GM19463 (cell line): ENCODE data around the gene R3HDM2.
"Not testable (repeated sequence)": the region's sequence is repeated elsewhere in the genome, so short reads cannot be mapped to it uniquely, and the experiment has no call there.

Experiments
- ATAC-seq: cut with Tn5 transposase; IDR thresholded peaks from one replicate; pipeline ENCODE4 v1.9.1; 2021; ENCODE audit warnings: mild to moderate bottlenecking, moderate library complexity; ENCODE audit not compliant: unreplicated experiment

Gene R3HDM2

DNA sequence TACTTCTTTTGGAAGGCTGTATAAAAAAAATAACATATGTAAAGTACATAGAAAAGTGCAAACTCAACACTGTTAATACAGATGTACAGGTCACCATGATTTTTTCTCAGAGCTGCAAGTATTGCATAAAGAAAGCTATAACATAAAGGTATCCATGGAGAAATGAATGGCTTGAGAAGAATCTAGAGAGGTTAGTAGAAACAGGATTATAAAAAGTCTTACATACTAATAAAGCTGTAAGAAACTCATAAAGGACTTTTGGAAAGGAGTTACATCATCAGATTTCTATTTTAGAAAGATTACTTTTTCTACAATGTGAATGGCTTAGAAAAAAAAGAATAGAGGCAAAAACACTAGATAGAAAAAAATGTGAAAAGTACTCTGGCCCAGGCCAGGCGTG lies 46.4 kb downstream of the R3HDM2 start:
- ATAC-seq = no peak

GRCh38 chr12:57381693-57382220 lies 49.1 kb downstream of the R3HDM2 start:
- ATAC-seq = no peak

DNA sequence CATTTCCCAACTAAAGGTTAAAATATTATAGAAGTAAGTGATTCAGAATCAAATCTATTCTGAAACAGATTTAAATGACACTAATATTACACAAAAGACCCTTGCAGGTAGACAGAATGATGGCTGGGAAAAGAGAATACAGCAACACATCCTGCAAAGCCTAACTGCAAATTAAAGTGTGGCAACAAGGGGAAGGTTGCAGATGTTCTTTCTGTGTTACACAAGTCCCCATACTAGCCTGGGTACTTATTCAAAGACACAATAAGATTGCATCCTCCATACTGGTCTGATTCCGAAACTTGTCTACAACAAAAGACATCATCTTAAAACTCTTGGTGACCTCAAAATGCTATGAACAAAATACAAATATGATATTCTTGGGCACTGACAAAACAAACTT lies 50.5 kb downstream of the R3HDM2 start:
- ATAC-seq = no peak

- no peak for ATAC-seq
Observed at GRCh38 chr12:57377103-57377840, 53.6 kb downstream of the R3HDM2 start.

DNA sequence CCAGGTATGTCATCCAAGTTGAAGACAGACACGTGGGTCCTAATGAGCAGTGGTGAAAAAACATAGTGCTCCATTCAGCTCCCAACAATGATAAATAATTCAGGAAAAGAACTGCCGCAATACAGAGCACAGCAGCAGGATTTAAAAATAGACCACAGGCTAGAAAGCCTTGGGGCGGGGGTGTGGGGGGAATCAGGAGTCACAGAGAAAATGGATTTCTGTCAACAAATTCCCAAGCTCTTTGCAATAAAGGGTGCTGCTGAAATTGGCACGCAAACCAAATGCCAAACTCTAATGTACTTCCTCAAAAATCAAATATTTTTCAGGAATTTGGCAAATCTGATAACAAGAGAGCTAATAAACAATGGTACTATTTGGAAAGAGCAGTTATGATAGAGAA lies 58.6 kb downstream of the R3HDM2 start:
- ATAC-seq = no peak

DNA sequence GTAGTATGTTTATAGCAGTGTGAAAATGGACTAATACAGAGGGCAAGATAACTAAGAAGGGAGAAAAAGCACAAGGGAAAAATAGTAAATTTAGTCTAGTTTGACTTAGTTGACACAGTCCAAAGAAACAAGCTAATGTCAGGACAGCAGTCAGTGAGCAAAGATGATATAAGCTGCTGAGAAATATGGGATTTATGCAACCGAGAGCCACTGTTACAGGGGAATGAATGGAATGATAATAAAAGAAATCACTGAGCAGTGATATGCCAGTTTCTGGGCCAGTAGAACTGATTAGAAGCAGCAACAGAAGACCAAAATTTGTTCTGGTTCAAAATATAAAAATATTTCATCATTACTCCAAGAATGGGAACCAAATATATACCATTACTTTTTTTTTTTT lies 60.1 kb downstream of the R3HDM2 start:
- ATAC-seq = no peak

- no peak for ATAC-seq
Observed at GRCh38 chr12:57370072-57370471, 60.8 kb downstream of the R3HDM2 start.

- no peak for ATAC-seq
Observed at GRCh38 chr12:57369202-57369601, 61.6 kb downstream of the R3HDM2 start.

DNA sequence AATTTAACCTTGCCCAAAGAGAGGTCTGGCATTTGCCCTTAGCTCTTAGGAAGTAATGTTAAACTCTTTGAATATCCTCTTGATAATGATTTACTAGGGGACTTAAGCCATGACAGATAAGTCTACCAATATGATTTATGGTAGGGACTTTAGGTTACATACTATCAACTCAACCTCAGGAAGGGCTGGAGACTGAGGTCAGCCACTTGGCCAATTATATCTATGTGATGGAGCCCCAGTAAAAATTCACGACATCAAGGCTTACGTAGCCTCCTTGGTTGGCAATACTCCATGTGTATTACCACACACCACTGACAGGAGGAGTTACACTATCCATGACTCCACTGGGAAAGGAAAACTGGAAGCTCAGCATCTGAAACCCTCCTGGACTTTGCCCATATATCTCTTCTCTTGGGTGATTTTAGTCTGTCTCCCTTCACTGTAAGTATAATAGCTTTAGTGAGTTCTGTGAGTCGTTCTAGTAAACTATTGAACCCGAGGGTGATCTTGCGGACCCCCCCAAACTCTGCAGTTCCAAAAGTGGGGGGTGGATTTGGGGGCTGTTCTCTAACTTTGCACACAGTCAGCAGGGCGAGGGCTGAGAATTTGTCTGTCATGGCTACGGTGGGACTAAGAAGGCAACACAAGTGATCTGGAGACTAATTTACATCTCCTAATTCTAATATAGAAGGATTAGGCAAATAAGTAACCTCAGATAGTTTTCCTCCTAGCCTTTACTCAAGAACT lies 62.3 kb downstream of the R3HDM2 start:
- no peak for ATAC-seq

DNA sequence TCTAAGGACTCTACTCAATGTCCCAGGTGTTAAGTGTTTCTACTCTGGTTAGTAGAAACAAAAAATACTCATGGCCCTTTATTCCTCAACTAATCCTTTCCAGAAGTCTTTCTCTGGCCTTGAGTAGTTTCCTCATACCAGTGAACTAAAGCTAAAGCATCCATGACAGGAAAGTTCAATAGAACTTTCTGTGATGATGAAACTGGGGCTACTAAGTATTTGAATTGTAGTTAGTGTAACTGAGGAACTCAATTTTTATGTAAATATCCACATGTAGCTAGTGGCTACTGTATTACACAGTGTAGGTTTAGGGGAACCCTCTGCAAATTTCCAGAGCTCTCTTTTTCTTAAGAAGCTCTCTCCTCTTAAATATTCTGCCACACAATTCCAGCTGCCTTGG lies 63.7 kb downstream of the R3HDM2 start:
- no peak for ATAC-seq

DNA sequence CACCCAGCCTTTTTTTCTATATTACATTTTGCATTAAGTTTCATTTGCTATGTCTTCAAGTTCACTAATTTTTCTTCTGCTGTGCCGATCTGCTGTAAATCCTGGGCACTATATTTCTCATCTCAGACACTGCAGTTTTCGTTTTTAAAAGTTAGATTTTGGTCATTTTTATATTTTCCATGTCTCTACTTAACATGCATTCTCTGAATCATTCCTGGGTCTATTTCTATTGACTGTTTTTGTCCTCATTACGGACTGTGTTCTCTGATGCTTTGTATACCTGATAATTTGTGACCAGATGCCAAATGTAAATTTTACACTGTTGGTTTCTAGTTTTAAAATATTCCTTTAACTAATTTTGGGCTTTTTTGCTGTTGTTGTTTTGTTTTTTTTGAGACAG lies 64.5 kb downstream of the R3HDM2 start:
- no peak for ATAC-seq

DNA sequence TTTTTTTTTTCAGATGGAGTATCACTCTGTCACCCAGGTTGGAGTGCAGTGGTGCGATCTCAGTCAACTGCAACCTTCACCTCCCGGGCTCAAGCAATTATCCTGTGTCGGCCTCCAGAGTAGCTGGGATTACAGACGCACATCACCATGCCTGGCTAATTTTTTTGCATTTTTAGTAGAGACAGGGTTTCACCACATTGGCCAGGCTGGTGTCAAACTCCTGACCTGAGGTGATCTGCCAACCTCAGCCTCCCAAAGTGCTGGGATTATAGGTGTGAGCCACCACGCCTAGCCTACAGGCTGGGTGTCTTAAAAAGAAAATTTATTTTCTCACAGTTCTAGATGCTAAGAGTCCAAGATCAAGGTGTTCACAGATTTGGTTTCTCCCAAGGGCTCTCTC lies 66.7 kb downstream of the R3HDM2 start:
- not testable (repeated sequence) for ATAC-seq

GRCh38 chr12:57360468-57360867 lies 70.4 kb downstream of the R3HDM2 start:
- no peak for ATAC-seq

DNA sequence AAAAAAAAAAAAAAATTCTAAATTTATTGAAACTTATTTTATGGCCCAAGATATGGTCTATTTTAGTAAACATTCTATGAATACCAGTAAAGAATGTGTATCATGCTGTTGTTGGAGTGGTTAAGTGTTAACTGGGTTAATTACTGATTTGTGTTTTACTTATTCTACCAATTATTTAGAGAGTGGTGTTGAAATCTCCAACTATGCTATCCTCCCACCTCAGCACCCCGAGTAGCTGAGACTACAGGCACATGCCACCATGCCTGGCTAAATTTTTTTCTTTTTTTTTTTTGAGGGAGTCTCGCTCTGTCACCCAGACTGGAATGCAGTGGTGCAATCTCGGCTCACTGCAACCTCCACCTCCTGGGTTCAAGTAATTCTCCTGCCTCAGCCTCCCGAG lies 72.2 kb downstream of the R3HDM2 start:
- ATAC-seq = no peak

GRCh38 chr12:57355734-57356133 lies 75.1 kb downstream of the R3HDM2 start:
- no peak for ATAC-seq

GRCh38 chr12:57352166-57352565 lies 78.7 kb downstream of the R3HDM2 start:
- no peak for ATAC-seq

DNA sequence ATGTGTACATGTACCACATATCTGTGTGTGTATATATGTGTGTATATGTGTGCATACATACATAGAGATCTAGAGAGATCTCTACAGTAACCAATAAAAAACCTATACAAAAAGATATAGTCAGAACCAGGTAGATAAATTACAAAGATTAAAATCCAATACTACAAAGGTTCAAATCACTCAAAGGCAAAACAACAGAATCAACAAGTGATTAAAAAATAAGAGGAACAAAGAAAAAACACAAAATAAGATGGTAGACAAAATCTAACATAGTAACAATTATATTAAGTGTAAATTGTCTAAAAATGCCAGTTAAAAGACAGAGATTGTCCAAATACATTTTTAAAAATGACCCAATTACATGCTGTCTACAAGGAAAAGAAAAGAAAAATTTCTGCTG lies 83.6 kb downstream of the R3HDM2 start:
- no peak for ATAC-seq

DNA sequence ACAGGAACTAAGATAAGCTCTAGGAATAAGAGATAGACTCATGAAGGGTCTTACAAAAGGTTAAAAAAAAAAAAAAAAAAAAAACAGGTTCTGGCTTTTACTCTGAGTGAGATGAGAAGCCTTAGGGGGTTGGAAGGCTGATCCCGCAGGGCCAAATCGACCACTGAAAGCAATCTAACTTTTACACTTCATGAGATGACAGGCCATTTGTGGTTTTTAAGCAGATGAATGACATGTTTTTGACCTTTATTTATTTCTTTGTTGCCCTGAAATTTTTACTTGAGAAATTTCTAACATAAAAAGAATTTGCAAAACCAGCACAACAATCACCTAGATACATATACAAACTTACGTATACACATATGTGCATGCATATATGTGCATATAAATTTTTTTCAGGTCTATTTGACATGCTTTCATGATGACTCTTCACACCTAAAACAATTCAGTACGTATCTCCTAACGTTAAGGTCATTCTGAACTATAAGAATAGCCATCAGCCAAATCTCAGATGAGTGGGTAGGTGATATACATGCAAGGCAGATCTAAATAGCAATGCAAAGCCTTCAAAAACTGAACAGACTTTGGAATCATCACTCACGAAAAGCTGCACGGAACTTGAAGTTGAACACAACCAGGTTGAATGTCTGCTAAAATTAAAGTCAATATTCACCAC lies 87.0 kb downstream of the R3HDM2 start:
- ATAC-seq = no peak

DNA sequence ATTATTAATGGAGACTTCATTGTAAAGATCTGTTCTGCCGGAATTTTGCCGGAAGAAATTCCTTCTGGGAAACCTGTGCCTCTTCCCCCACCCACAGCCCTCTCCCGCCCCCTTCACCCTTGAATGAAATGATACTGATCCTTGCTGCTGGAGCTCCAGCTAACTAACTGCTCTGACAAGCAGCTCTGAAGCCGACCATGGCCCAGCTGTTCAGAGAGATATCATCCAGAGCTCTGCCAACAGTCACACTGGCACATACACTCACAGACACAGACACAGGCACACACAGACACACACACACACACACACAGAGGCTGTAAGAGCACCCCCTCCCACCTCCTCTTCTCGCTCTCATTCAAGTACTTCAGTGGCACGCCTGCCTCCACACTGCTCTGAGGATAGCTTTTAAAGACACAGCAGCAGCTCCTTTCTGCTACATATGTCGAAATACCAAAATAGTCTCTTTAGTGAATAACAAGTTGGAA lies 88.6 kb downstream of the R3HDM2 start:
- no peak for ATAC-seq

DNA sequence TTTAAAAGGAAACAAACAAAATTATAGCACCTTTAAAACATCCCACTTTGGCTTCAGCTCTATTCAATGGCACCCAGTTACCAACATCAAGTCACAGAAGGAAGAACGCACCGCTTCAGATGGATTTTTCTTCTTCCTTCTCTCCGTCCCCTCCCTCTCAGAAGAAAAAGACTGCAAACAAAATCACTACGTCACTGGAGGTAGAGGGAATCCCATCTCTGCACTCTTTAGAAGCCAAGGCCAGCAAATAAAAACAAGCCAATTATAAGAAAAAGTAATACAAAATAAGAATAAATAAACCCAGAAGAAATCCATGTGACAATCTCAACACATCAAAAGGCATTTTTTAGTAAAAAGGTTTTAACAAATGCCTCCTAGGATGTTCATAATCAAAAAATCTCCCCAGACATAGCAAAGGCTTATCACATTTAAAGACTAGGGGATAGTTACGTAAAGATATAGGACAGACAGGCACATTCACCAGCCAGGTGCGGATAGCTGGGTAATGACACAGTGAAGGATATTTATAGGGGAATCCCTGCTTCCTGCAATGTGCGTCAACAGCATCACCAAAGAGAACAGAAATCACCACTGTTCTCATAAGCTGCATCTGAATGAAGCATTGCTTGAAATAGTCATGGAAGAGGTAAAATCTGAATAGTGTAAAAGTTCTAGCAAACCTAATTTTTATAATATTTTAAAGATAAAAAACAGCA lies 89.4 kb downstream of the R3HDM2 start:
- ATAC-seq = no peak

GRCh38 chr12:57340104-57340503 lies 90.7 kb downstream of the R3HDM2 start:
- ATAC-seq = no peak
